ENCODE data around the gene UGT1A1. TPM values are rescaled to one million over a fixed set of nuclear protein-coding genes. Genes with fewer than 3 reads are reported as not detected.

The UGT1A1 gene
- total and polyA plus RNA-seq, 10 of the 15 experiments (the other 5 are each of a cell fraction or from before 2014, with no cell fraction given), result not detected

GRCh38 chr2:233756429-233757081, 3.5 kb upstream of the UGT1A1 start:
- intact Hi-C loops (cut with micrococcal nuclease; ENCODE audit: unreplicated experiment) (no loop called here), in situ Hi-C loops (cut with MboI) (no loop called here)
- Histone ChIP-seq H3K4me2 (ENCODE audit: control insufficient read depth, insufficient read depth) (no peak overlapping the region), H2AFZ (ENCODE audit: control insufficient read depth, low read depth, low read length) (no peak overlapping the region), H3K9me3 (replicated peaks; ENCODE audit: control insufficient read depth, insufficient read depth, low read length) (no peaks in the 10 kb centered on the region; the same call in 1 of the 3 replicates), H3K9ac (ENCODE audit: control insufficient read depth, insufficient read depth, low read length) (no peak overlapping the region), H3K4me1 (ENCODE audit: control insufficient read depth, insufficient read depth, low read length) (no peaks in the 10 kb centered on the region), H3K36me3 (ENCODE audit: control insufficient read depth in 2 of 2, insufficient read depth in 2 of 2, low read length in 1 of 2) (no peaks in the 10 kb centered on the region), H3K4me3 (no peak overlapping the region), H3K27me3 (replicated peaks in 1 of 2; ENCODE audit: control insufficient read depth in 2 of 2, insufficient read depth in 2 of 2, low read length in 1 of 2) (no peaks in the 10 kb centered on the region), H4K20me1 (ENCODE audit: control insufficient read depth, insufficient read depth) (no peaks in the 10 kb centered on the region), H3K79me2 (ENCODE audit: control insufficient read depth, insufficient read depth, low read length) (no peaks in the 10 kb centered on the region), H3K27ac (ENCODE audit: control insufficient read depth, insufficient read depth) (no peak overlapping the region)
- TF ChIP-seq ZBED1 (IDR thresholded peaks at IDR 0.05; ENCODE audit: borderline replicate concordance) (no peak), SMAD5 (IDR thresholded peaks at IDR 0.05; ENCODE audit: low read depth) (no peak), POLR2AphosphoS2 (IDR thresholded peaks at IDR 0.05; ENCODE audit: low read depth, low read length) (no peak), RB1 (IDR thresholded peaks at IDR 0.05; ENCODE audit: borderline replicate concordance) (no peak), CBFB (IDR thresholded peaks at IDR 0.05; ENCODE audit: low read depth) (no peak), PKNOX1 (IDR thresholded peaks at IDR 0.05) (no peak), KDM1A (IDR thresholded peaks at IDR 0.05; ENCODE audit: borderline replicate concordance) (no peak), SMARCA5 (IDR thresholded peaks at IDR 0.05) (no peak), HDAC6 (IDR thresholded peaks at IDR 0.05; ENCODE audit: unreplicated experiment) (no peak), CEBPZ (IDR thresholded peaks at IDR 0.05; ENCODE audit: low read depth, low read length) (no peak), BMI1 (IDR thresholded peaks at IDR 0.05; ENCODE audit: borderline replicate concordance) (no peak), RELB (IDR thresholded peaks at IDR 0.05; ENCODE audit: low read depth) (no peak), SUPT20H (IDR thresholded peaks at IDR 0.05; ENCODE audit: borderline replicate concordance, control insufficient read depth, low read depth, low read length) (no peak), MEF2B (IDR thresholded peaks at IDR 0.05; ENCODE audit: partially characterized antibody, poor library complexity, severe bottlenecking) (no peak), GABPA (IDR thresholded peaks at IDR 0.05; ENCODE audit: low read depth) (no peak), MXI1 (IDR thresholded peaks at IDR 0.05; ENCODE audit: low read depth, low read length) (no peak)
- TF ChIP-seq, protein P1, sequence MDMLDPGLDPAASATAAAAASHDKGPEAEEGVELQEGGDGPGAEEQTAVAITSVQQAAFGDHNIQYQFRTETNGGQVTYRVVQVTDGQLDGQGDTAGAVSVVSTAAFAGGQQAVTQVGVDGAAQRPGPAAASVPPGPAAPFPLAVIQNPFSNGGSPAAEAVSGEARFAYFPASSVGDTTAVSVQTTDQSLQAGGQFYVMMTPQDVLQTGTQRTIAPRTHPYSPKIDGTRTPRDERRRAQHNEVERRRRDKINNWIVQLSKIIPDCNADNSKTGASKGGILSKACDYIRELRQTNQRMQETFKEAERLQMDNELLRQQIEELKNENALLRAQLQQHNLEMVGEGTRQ (IDR thresholded peaks at IDR 0.05; ENCODE audit: borderline replicate concordance, low read depth, low read length), result no peak
- FAIRE-seq, result no peak
- ChIA-PET POLR2A (no interaction called here), RAD21 (ENCODE audit: unreplicated experiment) (no interaction called here), SMC1A (ENCODE audit: uncharacterized antibody, unreplicated experiment) (no interaction called here), CTCF (no interaction called here)
- BruUV-seq (replicated peaks), result no TSS peak
- DNase-seq (ENCODE audit: low read depth, low spot score), result no peak
- 23% methylated on average over 7 of the region's 7 CpGs for WGBS (ENCODE audit: insufficient coverage, insufficient replicate concordance, low lambda C conversion rate, missing lambda C conversion rate)
- ATAC-seq, result no peak

Measured in GM12878 (cell line).